GM15510 (cell line): ENCODE results near the gene EPAS1.

ENCODE experiments used
- POLR2A ChIP-seq: IDR thresholded peaks from 3 replicates; pipeline ENCODE4 v1.6.1; 2011; ENCODE audit warnings: borderline replicate concordance; ENCODE audit not compliant: insufficient read length; ENCODE audit errors: extremely low read depth

The EPAS1 gene

GRCh38 chr2:46305767-46306166 lies 8.6 kb downstream of the EPAS1 start:
- TF ChIP-seq POLR2A: no peak

GRCh38 chr2:46306330-46306751 lies 9.1 kb downstream of the EPAS1 start:
- no peak for TF ChIP-seq POLR2A

- TF ChIP-seq POLR2A: no peak
These were observed 9.9 kb downstream of the EPAS1 start for GRCh38 chr2:46306988-46307655.

- no peak for TF ChIP-seq POLR2A
These were observed 10.9 kb downstream of the EPAS1 start for GRCh38 chr2:46308081-46308480.

GRCh38 chr2:46308629-46309028 lies 11.4 kb downstream of the EPAS1 start:
- TF ChIP-seq POLR2A: no peak

GRCh38 chr2:46309052-46309953 lies 12.1 kb downstream of the EPAS1 start:
- no peak for TF ChIP-seq POLR2A

GRCh38 chr2:46310446-46310845 lies 13.2 kb downstream of the EPAS1 start:
- no peak for TF ChIP-seq POLR2A

- no peak for TF ChIP-seq POLR2A
These were observed 14.5 kb downstream of the EPAS1 start for GRCh38 chr2:46311651-46312223.

GRCh38 chr2:46313063-46313462 lies 15.9 kb downstream of the EPAS1 start:
- no peak for TF ChIP-seq POLR2A

- no peak for TF ChIP-seq POLR2A
These were observed 17.0 kb downstream of the EPAS1 start for GRCh38 chr2:46314065-46314835.

- TF ChIP-seq POLR2A: no peak
These were observed 18.1 kb downstream of the EPAS1 start for GRCh38 chr2:46315103-46315890.

GRCh38 chr2:46317094-46317486 lies 19.9 kb downstream of the EPAS1 start:
- TF ChIP-seq POLR2A: no peak

- no peak for TF ChIP-seq POLR2A
These were observed 21.6 kb downstream of the EPAS1 start for GRCh38 chr2:46318579-46319460.
